Measurements from ENCODE around the gene TUBAL3.

The TUBAL3 gene

GRCh38 chr10:5343979-5344378 lies 60.6 kb downstream of the TUBAL3 start:
- Mint-ChIP-seq H3K4me3 (no peak overlapping the region), H3K27ac (no peak overlapping the region), H3K36me3 (no peaks in the 10 kb centered on the region), H3K4me1 (no peaks in the 10 kb centered on the region), H3K9me3 (no peaks in the 10 kb centered on the region), H3K27me3 (peaks cover 13% of the 10 kb centered on the region)
- ATAC-seq = no peak

- no peak for ATAC-seq
- no peak overlapping the region for H3K27ac Mint-ChIP-seq
- H3K27me3 Mint-ChIP-seq = peaks cover 15% of the 10 kb centered on the region
Observed at GRCh38 chr10:5343561-5343960, 61.1 kb downstream of the TUBAL3 start.

More at GRCh38 chr10:5343561-5343960, 61.1 kb downstream of the TUBAL3 start:
- no peaks in the 10 kb centered on the region for H3K9me3 Mint-ChIP-seq
- no peaks in the 10 kb centered on the region for H3K36me3 Mint-ChIP-seq
- H3K4me1 Mint-ChIP-seq = no peaks in the 10 kb centered on the region
- H3K4me3 Mint-ChIP-seq = no peak overlapping the region
